ENCODE data around the gene F3. TPM values are rescaled to one million over a fixed set of nuclear protein-coding genes. Genes with fewer than 3 reads are reported as not detected.

F3 gene
- total and polyA plus RNA-seq, 2 of the 13 experiments (the other 11 are each of a cell fraction or from before 2014, with no cell fraction given): 5.8 to 9.0 TPM

GRCh38 chr1:94515296-94515947 is 26.1 kb downstream of the F3 start:
- POLR2A ChIA-PET: no interaction called here
- Histone ChIP-seq H3K4me3 (replicated peaks in 1 of 3; ENCODE audit: insufficient read depth in 1 of 3, low read depth in 2 of 3, low read length in 3 of 3) (no peak overlapping the region), H3K36me3 (replicated peaks in 1 of 2; ENCODE audit: control insufficient read depth in 1 of 2, insufficient read depth in 2 of 2, low read length in 2 of 2) (peaks cover 2 to 34% of the 10 kb centered on the region in 2 experiments; a peak in 3 of 5 replicates), H3K9ac (ENCODE audit: insufficient read depth, low read depth, low read length) (no peak overlapping the region), H3K4me1 (ENCODE audit: insufficient read depth, low read length) (no peaks in the 10 kb centered on the region), H2AFZ (ENCODE audit: low read length) (no peak overlapping the region), H3K79me2 (ENCODE audit: insufficient read depth, low read length) (no peaks in the 10 kb centered on the region), H4K20me1 (ENCODE audit: insufficient read depth, low read length) (no peaks in the 10 kb centered on the region), H3K4me2 (ENCODE audit: low read depth, low read length) (no peak overlapping the region), H3K27me3 (ENCODE audit: control insufficient read depth in 1 of 2, insufficient read depth in 2 of 2, low read length in 2 of 2) (no peaks in the 10 kb centered on the region), H3K27ac (ENCODE audit: extremely low read length, insufficient read depth, low read length) (no peak overlapping the region), H3K9me3 (ENCODE audit: low read length) (no peaks in the 10 kb centered on the region)
- in situ Hi-C loops (cut with HindIII; ENCODE audit: extremely low pct_ligation_motif_present, low pct_unique_long_range_greater_than_20kb): no loop called here
- ATAC-seq (no peak), DNase-seq (ENCODE audit: low spot score) (no peak), FAIRE-seq (no peak)
- TF ChIP-seq HNRNPK (IDR thresholded peaks at IDR 0.05; ENCODE audit: low read depth, low read length, poor library complexity, severe bottlenecking): peak; percentile 77
- no peak for TF ChIP-seq ATF4 (CRISPR knock-in tag; IDR thresholded peaks at IDR 0.05)
- intact Hi-C loops (cut with micrococcal nuclease; ENCODE audit: unreplicated experiment): no loop called here
- BruUV-seq (replicated peaks): no TSS peak
- WGBS (ENCODE audit: low lambda C conversion rate): 89% methylated on average over 1 of the region's 1 CpG
- CTCF ChIA-PET (ENCODE audit: low intra/inter-chr PET ratio, low total read pairs): interaction anchor here (2.0 kb wide), 1 partner anchor 291 kb away, joined by 25 read pairs; no protein-coding TSS in a partner anchor

- Histone ChIP-seq H3K4me1 (ENCODE audit: insufficient read depth, low read length) (no peaks in the 10 kb centered on the region), H3K36me3 (replicated peaks in 1 of 2; ENCODE audit: control insufficient read depth in 1 of 2, insufficient read depth in 2 of 2, low read length in 2 of 2) (peaks cover 2 to 31% of the 10 kb centered on the region in 2 experiments; a peak in 3 of 5 replicates), H3K27ac (ENCODE audit: extremely low read length, insufficient read depth, low read length) (no peak overlapping the region), H3K79me2 (ENCODE audit: insufficient read depth, low read length) (no peaks in the 10 kb centered on the region), H4K20me1 (ENCODE audit: insufficient read depth, low read length) (no peaks in the 10 kb centered on the region), H3K4me2 (ENCODE audit: low read depth, low read length) (no peak overlapping the region), H3K27me3 (ENCODE audit: control insufficient read depth in 1 of 2, insufficient read depth in 2 of 2, low read length in 2 of 2) (no peaks in the 10 kb centered on the region), H3K9ac (ENCODE audit: insufficient read depth, low read depth, low read length) (no peak overlapping the region), H2AFZ (ENCODE audit: low read length) (no peak overlapping the region), H3K4me3 (replicated peaks in 1 of 3; ENCODE audit: insufficient read depth in 1 of 3, low read depth in 2 of 3, low read length in 3 of 3) (no peak overlapping the region), H3K9me3 (ENCODE audit: low read length) (no peaks in the 10 kb centered on the region)
- ATAC-seq (peak; percentile 92), DNase-seq (ENCODE audit: low spot score) (peak; percentile 46), FAIRE-seq (peak; percentile 72)
- ChIA-PET POLR2A (no interaction called here), CTCF (ENCODE audit: low intra/inter-chr PET ratio, low total read pairs) (interaction anchor here (1.3 to 2.0 kb wide), 2 partner anchors 288 to 292 kb away, joined by 5 to 25 read pairs; no protein-coding TSS in a partner anchor)
- no TSS peak for BruUV-seq (replicated peaks)
- 99% methylated on average over 2 of the region's 2 CpGs for WGBS (ENCODE audit: low lambda C conversion rate)
- in situ Hi-C loops (cut with HindIII; ENCODE audit: extremely low pct_ligation_motif_present, low pct_unique_long_range_greater_than_20kb): no loop called here
- intact Hi-C loops (cut with micrococcal nuclease; ENCODE audit: unreplicated experiment): loop anchor here (1.0 kb wide), 1 partner anchor 291 kb away; no protein-coding TSS in a partner anchor
- TF ChIP-seq RAD21 (CRISPR knock-in tag; IDR thresholded peaks at IDR 0.05) (peak; percentile 66), ZNF124 (CRISPR knock-in tag; IDR thresholded peaks at IDR 0.05) (no peak), ARID3A (IDR thresholded peaks at IDR 0.05; ENCODE audit: low read depth, low read length) (0 out of 2 replicates have a peak, but pooled peaks have one; percentile 14), ZNF784 (CRISPR knock-in tag; IDR thresholded peaks at IDR 0.05; ENCODE audit: borderline replicate concordance) (no peak), RBM22 (optimal IDR thresholded peaks at IDR 0.05; ENCODE audit: low read length) (peak; percentile 66), PLSCR1 (CRISPR knock-in tag; IDR thresholded peaks at IDR 0.05; ENCODE audit: borderline replicate concordance) (no peak), CTCF (CRISPR knock-in tag; IDR thresholded peaks at IDR 0.05) (peak; percentile 78)
These were observed 27.3 kb downstream of the F3 start for GRCh38 chr1:94514095-94514727.
